ENCODE results near the gene SPTY2D1. TPM values are rescaled to one million over a fixed set of nuclear protein-coding genes. Genes with fewer than 3 reads are reported as not detected.
"Not testable (repeated sequence)": the region's sequence is repeated elsewhere in the genome, so short reads cannot be mapped to it uniquely, and the experiment has no call there.

SPTY2D1 gene
- 34.7 TPM in 2 replicates for polyA plus RNA-seq (2013)

- Histone ChIP-seq H3K4me3 (ENCODE audit: low read depth, low read length) (peak within 1 kb of the TSS; percentile 80), H3K36me3 (ENCODE audit: control insufficient read depth in 1 of 2, insufficient read depth in 2 of 2, low read length in 2 of 2) (peaks cover 0 to 2% of the 10 kb centered on the region in 2 experiments), H3K79me2 (ENCODE audit: control insufficient read depth, insufficient read depth, low read length, poor library complexity) (peaks cover 13% of the 10 kb centered on the region), H2AK5ac (ENCODE audit: low read length) (peak within 1 kb of the TSS; percentile 54), H2BK120ac (ENCODE audit: insufficient read depth, low read length, poor library complexity) (peak within 1 kb of the TSS; percentile 81), H3K4me2 (ENCODE audit: low read length) (peak within 1 kb of the TSS; percentile 95), H4K91ac (ENCODE audit: low read depth, low read length) (peak within 1 kb of the TSS; percentile 79), H2BK5ac (ENCODE audit: low read depth, low read length, poor library complexity) (peak within 1 kb of the TSS; percentile 82), H3K4ac (ENCODE audit: low read depth, low read length) (peak within 1 kb of the TSS; percentile 97), H3K4me1 (ENCODE audit: control insufficient read depth in 1 of 2, insufficient read depth in 2 of 2, low read length in 2 of 2) (peaks cover 0 to 2% of the 10 kb centered on the region in 2 experiments), H2BK12ac (ENCODE audit: low read length) (peak within 1 kb of the TSS; percentile 53), H3K27me3 (ENCODE audit: insufficient read depth, low read length) (no peaks in the 10 kb centered on the region), H3K9ac (ENCODE audit: low read length) (peak within 1 kb of the TSS; percentile 96), H3K79me1 (ENCODE audit: low read length) (peaks cover 9% of the 10 kb centered on the region), H3K9me3 (ENCODE audit: insufficient read depth, low read depth, low read length) (no peaks in the 10 kb centered on the region), H4K12ac (ENCODE audit: low read depth, low read length) (peak within 1 kb of the TSS; percentile 89), H2AFZ (ENCODE audit: insufficient read depth, low read length, poor library complexity) (peak within 1 kb of the TSS; percentile 96), H4K8ac (ENCODE audit: low read depth, low read length) (peak within 1 kb of the TSS; percentile 98), H3K18ac (ENCODE audit: low read length) (peak within 1 kb of the TSS; percentile 62), H3K23ac (ENCODE audit: low read length) (no peak within 1 kb of the TSS), H3K14ac (ENCODE audit: low read length) (peak within 1 kb of the TSS; percentile 78), H3K27ac (ENCODE audit: low read depth, low read length) (peak within 1 kb of the TSS; percentile 76)
- no CpG with 5 or more reads among the region's 60 CpGs for WGBS (ENCODE audit: extremely low coverage, insufficient coverage, insufficient read length)
- DNase-seq = peak; percentile 99 to 100
Measured at GRCh38 chr11:18634140-18635032, at the start of gene SPTY2D1. Gene SPTY2D1, minus strand, starts transcription at chr11:18634342. Its CDS starts 85 bp downstream, at chr11:18634257.

GRCh38 chr11:18682466-18682865, 48.3 kb upstream of the SPTY2D1 start:
- Histone ChIP-seq H3K18ac (ENCODE audit: low read length) (no peak overlapping the region), H3K79me2 (ENCODE audit: control insufficient read depth, insufficient read depth, low read length, poor library complexity) (no peaks in the 10 kb centered on the region), H3K4ac (ENCODE audit: low read depth, low read length) (no peak overlapping the region), H3K14ac (ENCODE audit: low read length) (no peak overlapping the region), H3K4me3 (ENCODE audit: low read depth, low read length) (no peak overlapping the region), H3K79me1 (ENCODE audit: low read length) (no peaks in the 10 kb centered on the region), H3K27ac (ENCODE audit: low read depth, low read length) (no peak overlapping the region), H3K27me3 (ENCODE audit: insufficient read depth, low read length) (no peaks in the 10 kb centered on the region), H2AK5ac (ENCODE audit: low read length) (no peak overlapping the region), H2BK5ac (ENCODE audit: low read depth, low read length, poor library complexity) (no peak overlapping the region), H3K4me2 (ENCODE audit: low read length) (no peak overlapping the region), H3K4me1 (ENCODE audit: control insufficient read depth in 1 of 2, insufficient read depth in 2 of 2, low read length in 2 of 2) (peaks cover 2% of the 10 kb centered on the region in 2 experiments), H2AFZ (ENCODE audit: insufficient read depth, low read length, poor library complexity) (no peak overlapping the region), H3K9me3 (ENCODE audit: insufficient read depth, low read depth, low read length) (no peaks in the 10 kb centered on the region), H3K23ac (ENCODE audit: low read length) (no peak overlapping the region), H2BK120ac (ENCODE audit: insufficient read depth, low read length, poor library complexity) (no peak overlapping the region), H2BK12ac (ENCODE audit: low read length) (no peak overlapping the region), H4K91ac (ENCODE audit: low read depth, low read length) (no peak overlapping the region), H3K9ac (ENCODE audit: low read length) (no peak overlapping the region), H4K12ac (ENCODE audit: low read depth, low read length) (no peak overlapping the region), H3K36me3 (ENCODE audit: control insufficient read depth in 1 of 2, insufficient read depth in 2 of 2, low read length in 2 of 2) (no peaks in the 10 kb centered on the region), H4K8ac (ENCODE audit: low read depth, low read length) (no peak overlapping the region)
- no CpG with 5 or more reads among the region's 3 CpGs for WGBS (ENCODE audit: extremely low coverage, insufficient coverage, insufficient read length)
- DNase-seq = no peak

- not testable (repeated sequence) for H4K8ac ChIP-seq (ENCODE audit: low read depth, low read length); H3K4me3 ChIP-seq (ENCODE audit: low read depth, low read length); H3K9me3 ChIP-seq (ENCODE audit: insufficient read depth, low read depth, low read length); H4K12ac ChIP-seq (ENCODE audit: low read depth, low read length); H3K18ac ChIP-seq (ENCODE audit: low read length); H3K4me2 ChIP-seq (ENCODE audit: low read length); H3K36me3 ChIP-seq (ENCODE audit: control insufficient read depth in 1 of 2, insufficient read depth in 2 of 2, low read length in 2 of 2); H3K27ac ChIP-seq (ENCODE audit: low read depth, low read length); H2BK120ac ChIP-seq (ENCODE audit: insufficient read depth, low read length, poor library complexity); H2BK12ac ChIP-seq (ENCODE audit: low read length); H3K27me3 ChIP-seq (ENCODE audit: insufficient read depth, low read length); H3K4ac ChIP-seq (ENCODE audit: low read depth, low read length); H4K91ac ChIP-seq (ENCODE audit: low read depth, low read length); H3K14ac ChIP-seq (ENCODE audit: low read length); H2AFZ ChIP-seq (ENCODE audit: insufficient read depth, low read length, poor library complexity); H3K79me2 ChIP-seq (ENCODE audit: control insufficient read depth, insufficient read depth, low read length, poor library complexity); H3K4me1 ChIP-seq (ENCODE audit: control insufficient read depth in 1 of 2, insufficient read depth in 2 of 2, low read length in 2 of 2); H3K79me1 ChIP-seq (ENCODE audit: low read length); H3K23ac ChIP-seq (ENCODE audit: low read length); H2AK5ac ChIP-seq (ENCODE audit: low read length); H3K9ac ChIP-seq (ENCODE audit: low read length); H2BK5ac ChIP-seq (ENCODE audit: low read depth, low read length, poor library complexity)
- whole genome bisulfite sequencing (ENCODE audit: extremely low coverage, insufficient coverage, insufficient read length) = no CpG with 5 or more reads among the region's 1 CpG
- peak; percentile 82 to 87 for DNase-seq
Measured at GRCh38 chr11:18681949-18682348, 47.8 kb upstream of the SPTY2D1 start.

GRCh38 chr11:18677560-18677959, 43.4 kb upstream of the SPTY2D1 start:
- no peak overlapping the region for H3K18ac ChIP-seq (ENCODE audit: low read length)
- no CpG with 5 or more reads among the region's 3 CpGs for WGBS (ENCODE audit: extremely low coverage, insufficient coverage, insufficient read length)
- H3K14ac ChIP-seq (ENCODE audit: low read length) = no peak overlapping the region
- H3K27ac ChIP-seq (ENCODE audit: low read depth, low read length) = no peak overlapping the region
- no peak overlapping the region for H3K23ac ChIP-seq (ENCODE audit: low read length)
- H3K79me1 ChIP-seq (ENCODE audit: low read length) = no peaks in the 10 kb centered on the region
- no peak overlapping the region for H2BK5ac ChIP-seq (ENCODE audit: low read depth, low read length, poor library complexity)
- peaks cover 2% of the 10 kb centered on the region in 2 experiments for H3K4me1 ChIP-seq (ENCODE audit: control insufficient read depth in 1 of 2, insufficient read depth in 2 of 2, low read length in 2 of 2)
- H2AFZ ChIP-seq (ENCODE audit: insufficient read depth, low read length, poor library complexity) = no peak overlapping the region
- H2AK5ac ChIP-seq (ENCODE audit: low read length) = no peak overlapping the region
- no peaks in the 10 kb centered on the region for H3K9me3 ChIP-seq (ENCODE audit: insufficient read depth, low read depth, low read length)
- no peaks in the 10 kb centered on the region for H3K79me2 ChIP-seq (ENCODE audit: control insufficient read depth, insufficient read depth, low read length, poor library complexity)
- H3K4me3 ChIP-seq (ENCODE audit: low read depth, low read length) = no peak overlapping the region
- H3K36me3 ChIP-seq (ENCODE audit: control insufficient read depth in 1 of 2, insufficient read depth in 2 of 2, low read length in 2 of 2) = no peaks in the 10 kb centered on the region
- H4K91ac ChIP-seq (ENCODE audit: low read depth, low read length) = no peak overlapping the region
- no peak overlapping the region for H3K4ac ChIP-seq (ENCODE audit: low read depth, low read length)
- H2BK120ac ChIP-seq (ENCODE audit: insufficient read depth, low read length, poor library complexity) = no peak overlapping the region
- no peak for DNase-seq
- H4K8ac ChIP-seq (ENCODE audit: low read depth, low read length) = no peak overlapping the region
- no peak overlapping the region for H3K9ac ChIP-seq (ENCODE audit: low read length)
- H3K4me2 ChIP-seq (ENCODE audit: low read length) = no peak overlapping the region
- no peaks in the 10 kb centered on the region for H3K27me3 ChIP-seq (ENCODE audit: insufficient read depth, low read length)
- H4K12ac ChIP-seq (ENCODE audit: low read depth, low read length) = no peak overlapping the region
- no peak overlapping the region for H2BK12ac ChIP-seq (ENCODE audit: low read length)

Measured in trophoblast cell (in vitro differentiated cells and primary cell).